IMR-90 (cell line): ENCODE data around the gene PLA2G4D. TPM values are rescaled to one million over a fixed set of nuclear protein-coding genes. Genes with fewer than 3 reads are reported as not detected.

Experiments
- ATAC-seq: fragments of 200-7000 bp; cut with Tn5 transposase; 2 replicates; pipeline ENCODE4 v1.9.1; 2020; ENCODE audit warnings: low read depth, mild to moderate bottlenecking, moderate library complexity
- BruUV-seq: library from RNA; stranded (reverse); fragments of 400-500 nt; replicated peaks from 2 replicates; lab custom pipeline; 2021; lab: Mats Ljungman, UMichigan
- CTCF ChIA-PET: fragments of 300-600 bp; formaldehyde crosslinking; extraction: SDS; loops from one replicate; lab custom pipeline; 2021; ENCODE audit warnings: antibody characterized with exemption; lab: Yijun Ruan, JAX
- POLR2A ChIA-PET: fragments of 300-600 bp; sonication (Branson Sonifier 250); formaldehyde crosslinking; loops from one replicate; lab custom pipeline; 2022; ENCODE audit warnings: antibody characterized with exemption; ENCODE audit not compliant: unreplicated experiment; lab: Charles Lee
- DNase-seq: peaks from one replicate; pipeline ENCODE4 v3.0.0; 2013
- H2AFZ ChIP-seq: replicated peaks from 2 replicates; pipeline ENCODE3; 2013; ENCODE audit warnings: low read length, mild to moderate bottlenecking; ENCODE audit not compliant: poor library complexity
- H2AK5ac ChIP-seq: 2 replicates; pipeline ENCODE4 v1.6.1; 2013; ENCODE audit warnings: low read depth, low read length, inconsistent platforms
- H2AK9ac ChIP-seq: replicated peaks from 2 replicates; pipeline ENCODE3; 2013; ENCODE audit warnings: mild to moderate bottlenecking, low read depth, low read length, moderate library complexity; ENCODE audit not compliant: poor library complexity
- H2BK120ac ChIP-seq: 2 replicates; pipeline ENCODE4 v1.6.1; 2013; ENCODE audit warnings: low read depth, low read length, inconsistent platforms
- H2BK15ac ChIP-seq: 3 replicates; pipeline ENCODE4 v1.6.1; 2013; ENCODE audit warnings: low read depth, low read length, inconsistent platforms
- H2BK20ac ChIP-seq: 2 replicates; pipeline ENCODE4 v1.6.1; 2013; ENCODE audit warnings: low read depth, mild to moderate bottlenecking, inconsistent platforms, low read length, moderate library complexity
- H2BK5ac ChIP-seq: 2 replicates; pipeline ENCODE4 v1.6.1; 2013; ENCODE audit warnings: mild to moderate bottlenecking, low read depth, low read length, inconsistent platforms; ENCODE audit not compliant: poor library complexity, severe bottlenecking
- H3K14ac ChIP-seq: replicated peaks from 2 replicates; pipeline ENCODE4 v1.6.1; 2013; ENCODE audit warnings: low read depth, low read length, inconsistent platforms
- H3K18ac ChIP-seq: 2 replicates; pipeline ENCODE4 v1.6.1; 2013; ENCODE audit warnings: low read depth, low read length, control low read depth
- H3K23ac ChIP-seq: 2 replicates; pipeline ENCODE4 v1.6.1; 2013; ENCODE audit warnings: low read depth, low read length, inconsistent platforms
- H3K27ac ChIP-seq: 2 replicates; pipeline ENCODE4 v1.5.1; 2013; ENCODE audit warnings: mild to moderate bottlenecking, control low read depth, low read length; ENCODE audit not compliant: insufficient read depth
- H3K27me3 ChIP-seq: 2 replicates; pipeline ENCODE4 v1.6.1; 2013; ENCODE audit warnings: low read length; ENCODE audit not compliant: control insufficient read depth, insufficient read depth
- H3K36me3 ChIP-seq: 2 replicates; pipeline ENCODE4 v1.6.1; 2013; ENCODE audit warnings: low read length, mixed read lengths; ENCODE audit not compliant: control insufficient read depth, insufficient read depth
- H3K4ac ChIP-seq: 2 replicates; pipeline ENCODE4 v1.6.1; 2013; ENCODE audit warnings: low read depth, low read length, inconsistent platforms
- H3K4me1 ChIP-seq: 2 replicates; pipeline ENCODE4 v1.6.1; 2013; ENCODE audit warnings: low read length, mixed read lengths; ENCODE audit not compliant: control insufficient read depth, insufficient read depth
- H3K4me2 ChIP-seq: 2 replicates; pipeline ENCODE4 v1.6.1; 2013; ENCODE audit warnings: low read depth, mild to moderate bottlenecking, control low read depth, low read length, moderate library complexity
- H3K4me3 ChIP-seq: 2 replicates; pipeline ENCODE4 v1.5.1; 2013; ENCODE audit warnings: low read depth, mild to moderate bottlenecking, control low read depth, low read length, moderate library complexity; ENCODE audit not compliant: insufficient read depth
- H3K56ac ChIP-seq: 2 replicates; pipeline ENCODE4 v1.6.1; 2013; ENCODE audit warnings: low read length, inconsistent platforms; ENCODE audit not compliant: insufficient read depth; ENCODE audit errors: extremely low read depth
- H3K79me1 ChIP-seq, 2 experiments: 2 replicates each; pipeline ENCODE4 v1.6.1; 2013; ENCODE audit warnings: low read length in 2 of 2, inconsistent platforms in 1 of 2, low read depth in 1 of 2
- H3K9ac ChIP-seq: 2 replicates; pipeline ENCODE4 v1.6.1; 2013; ENCODE audit warnings: low read depth, low read length, control low read depth
- H3K9me1 ChIP-seq: 2 replicates; pipeline ENCODE4 v1.6.1; 2013; ENCODE audit warnings: low read length, inconsistent platforms; ENCODE audit not compliant: insufficient read depth
- H3K9me3 ChIP-seq: 2 replicates; pipeline ENCODE4 v1.6.1; 2013; ENCODE audit warnings: low read length; ENCODE audit not compliant: control insufficient read depth, insufficient read depth
- H4K20me1 ChIP-seq: 2 replicates; pipeline ENCODE4 v1.6.1; 2013; ENCODE audit warnings: low read length, inconsistent platforms; ENCODE audit not compliant: insufficient read depth
- H4K5ac ChIP-seq: 2 replicates; pipeline ENCODE4 v1.6.1; 2013; ENCODE audit warnings: mild to moderate bottlenecking, low read depth, low read length, control low read depth
- H4K8ac ChIP-seq, 2 experiments: 2 replicates each; pipeline ENCODE4 v1.6.1; 2013; ENCODE audit warnings: low read depth in 2 of 2, low read length in 2 of 2, control low read depth in 1 of 2, inconsistent platforms in 1 of 2
- H4K91ac ChIP-seq: 2 replicates; pipeline ENCODE4 v1.6.1; 2013; ENCODE audit warnings: low read depth, low read length, inconsistent platforms; ENCODE audit not compliant: insufficient read depth
- BHLHE40 ChIP-seq: fragments of 150-350 bp; IDR thresholded peaks from 2 replicates; pipeline ENCODE4 v1.6.1; 2016; ENCODE audit warnings: mild to moderate bottlenecking, low read depth, low read length
- CHD1 ChIP-seq: IDR thresholded peaks from 2 replicates; pipeline ENCODE4 v1.6.1; 2012; ENCODE audit warnings: low read depth, low read length, improper control_type of control experiment
- CTCF ChIP-seq: conservative IDR thresholded peaks from 2 replicates; pipeline ENCODE4 v1.5.1; 2012; ENCODE audit warnings: mild to moderate bottlenecking, low read depth, low read length, improper control_type of control experiment
- ELK1 ChIP-seq: fragments of 150-350 bp; IDR thresholded peaks from 2 replicates; pipeline ENCODE4 v1.6.1; 2016; ENCODE audit warnings: low read depth, mild to moderate bottlenecking, low read length, moderate library complexity, borderline replicate concordance
- FOS ChIP-seq: fragments of 150-350 bp; IDR thresholded peaks from 2 replicates; pipeline ENCODE4 v1.6.1; 2016; ENCODE audit warnings: low read depth, low read length
- MAFK ChIP-seq: IDR thresholded peaks from 2 replicates; pipeline ENCODE4 v1.6.1; 2012; ENCODE audit warnings: low read depth, low read length, improper control_type of control experiment
- MAZ ChIP-seq: IDR thresholded peaks from 2 replicates; pipeline ENCODE4 v1.6.1; 2012; ENCODE audit warnings: low read depth, mild to moderate bottlenecking, low read length, improper control_type of control experiment, moderate library complexity, borderline replicate concordance
- MXI1 ChIP-seq: IDR thresholded peaks from 2 replicates; pipeline ENCODE4 v1.6.1; 2012; ENCODE audit warnings: low read depth, mild to moderate bottlenecking, low read length, moderate library complexity, borderline replicate concordance
- NFE2L2 ChIP-seq: fragments of 150-350 bp; IDR thresholded peaks from 2 replicates; pipeline ENCODE4 v1.6.1; 2016; ENCODE audit warnings: low read depth, mild to moderate bottlenecking, low read length
- POLR2A ChIP-seq: IDR thresholded peaks from 2 replicates; pipeline ENCODE4 v1.6.1; 2012; ENCODE audit warnings: mild to moderate bottlenecking, low read depth, low read length
- RAD21 ChIP-seq: IDR thresholded peaks from 2 replicates; pipeline ENCODE4 v1.6.1; 2012; ENCODE audit warnings: low read length, improper control_type of control experiment
- RCOR1 ChIP-seq: IDR thresholded peaks from 2 replicates; pipeline ENCODE4 v1.6.1; 2012; ENCODE audit warnings: mild to moderate bottlenecking, low read length, improper control_type of control experiment; ENCODE audit not compliant: insufficient replicate concordance
- RFX5 ChIP-seq: IDR thresholded peaks from 2 replicates; pipeline ENCODE4 v1.8.0; 2012; ENCODE audit warnings: low read depth, mild to moderate bottlenecking, low read length, moderate library complexity
- SMC3 ChIP-seq: fragments of 150-350 bp; IDR thresholded peaks from 2 replicates; pipeline ENCODE4 v1.6.1; 2016; ENCODE audit warnings: low read depth, mild to moderate bottlenecking, antibody characterized with exemption, low read length, moderate library complexity
- WGBS, 2 experiments: methylation state at CpG; one replicate each; pipeline versions ENCODE4 v1.1.5 to v1.1.7; 2013; ENCODE audit warnings: missing lambda C conversion rate in 2 of 2; ENCODE audit not compliant: insufficient read length in 1 of 2; ENCODE audit errors: extremely low coverage in 2 of 2; 5-methylcytosine and 5-hydroxymethylcytosine counted together
- dilution Hi-C: fragments of 300-500 bp; cut with HindIII; formaldehyde crosslinking; loops from one replicate; pipeline ENCODE4 v1.14.3; 2018; ENCODE audit warnings: low sequenced_read_pairs; ENCODE audit not compliant: unreplicated experiment
- in situ Hi-C: fragments of 300-500 bp; cut with MboI; formaldehyde crosslinking; loops from 3 replicates; pipeline ENCODE4 v1.14.3; 2019; ENCODE audit warnings: low sequenced_read_pairs, inconsistent platforms, mixed read lengths
- intact Hi-C: fragments of 100-400 bp; cut with micrococcal nuclease; formaldehyde crosslinking; loops from 2 replicates; pipeline ENCODE4 v1.10.0; 2022
- polyA plus RNA-seq, 3 experiments: library from polyadenylated mRNA; depleted of rRNA; stranded (reverse); fragments of >200 nt; gene quantifications; 2 replicates each; pipeline ENCODE4 v1.2.3, GENCODE V29; 2012; ENCODE audit warnings: low replicate concordance in 1 of 3
- total RNA-seq: library from RNA; depleted of rRNA; stranded (reverse); fragments of >200 nt; gene quantifications from 2 replicates; pipeline ENCODE4 v1.2.3, GENCODE V29; 2012

PLA2G4D gene
- total and polyA plus RNA-seq, 2 of the 4 experiments (the other 2 are of a cell fraction): not detected

GRCh38 chr15:42048080-42048820 is 46.1 kb downstream of the PLA2G4D start:
- CTCF ChIA-PET: no interaction called here
- WGBS, 2 experiments: no CpG with 5 or more reads among the region's 9 CpGs
- DNase-seq: no peak
- H3K36me3 ChIP-seq: no peaks in the 10 kb centered on the region
- H3K23ac ChIP-seq: no peak overlapping the region
- no peak overlapping the region for H3K18ac ChIP-seq
- H4K91ac ChIP-seq: no peak overlapping the region
- no peak overlapping the region for H2AK5ac ChIP-seq
- H4K5ac ChIP-seq: no peak overlapping the region
- no peak for ATAC-seq
- H2AFZ ChIP-seq: no peak overlapping the region
- no peaks in the 10 kb centered on the region for H3K9me1 ChIP-seq
- no peak overlapping the region for H2BK5ac ChIP-seq
- H3K4ac ChIP-seq: no peak overlapping the region
- dilution Hi-C loops (no loop called here), intact Hi-C loops (no loop called here), in situ Hi-C loops (no loop called here)
- H3K79me1 ChIP-seq: no peaks in the 10 kb centered on the region
- TF ChIP-seq CHD1 (no peak), CTCF (no peak), RCOR1 (no peak), RFX5 (no peak), ELK1 (no peak), MXI1 (no peak), BHLHE40 (no peak), POLR2A (no peak), NFE2L2 (no peak), MAZ (no peak), RAD21 (no peak), MAFK (no peak), SMC3 (no peak), FOS (no peak)
- no peak overlapping the region for H3K27ac ChIP-seq
- no peak overlapping the region for H2BK15ac ChIP-seq
- no peak overlapping the region for H3K4me3 ChIP-seq
- H3K14ac ChIP-seq: no peak overlapping the region
- no peak overlapping the region for H3K56ac ChIP-seq
- peaks cover 82% of the 10 kb centered on the region for H3K27me3 ChIP-seq
- H2BK120ac ChIP-seq: no peak overlapping the region
- no TSS peak for BruUV-seq
- H2BK20ac ChIP-seq: no peak overlapping the region
- no peaks in the 10 kb centered on the region for H4K20me1 ChIP-seq
- H4K8ac ChIP-seq: no peak overlapping the region
- no peak overlapping the region for H3K4me2 ChIP-seq
- no peaks in the 10 kb centered on the region for H3K4me1 ChIP-seq
- no peak overlapping the region for H2AK9ac ChIP-seq
- no peak overlapping the region for H3K9ac ChIP-seq
- H3K9me3 ChIP-seq: no peaks in the 10 kb centered on the region
- POLR2A ChIA-PET: no interaction called here
